T47D (cell line): ENCODE measurements around the gene RBM12.

Experiments used
- DNase-seq, 2 experiments: peaks; one replicate each; pipeline versions ENCODE4 v3.0.0 to v3.0.0-alpha.2; 2011 to 2012; ENCODE audit warnings: low read depth in 1 of 2, low spot score in 1 of 2
- JUND ChIP-seq: IDR thresholded peaks from 2 replicates; pipeline ENCODE4 v1.6.1; 2012; ENCODE audit warnings: low read depth
- in situ Hi-C: cut with HindIII; loops from 2 replicates; pipeline ENCODE4 v1.10.0; 2016; ENCODE audit warnings: low sequenced_read_pairs, low pct_unique_long_range_greater_than_20kb

Gene RBM12

DNA sequence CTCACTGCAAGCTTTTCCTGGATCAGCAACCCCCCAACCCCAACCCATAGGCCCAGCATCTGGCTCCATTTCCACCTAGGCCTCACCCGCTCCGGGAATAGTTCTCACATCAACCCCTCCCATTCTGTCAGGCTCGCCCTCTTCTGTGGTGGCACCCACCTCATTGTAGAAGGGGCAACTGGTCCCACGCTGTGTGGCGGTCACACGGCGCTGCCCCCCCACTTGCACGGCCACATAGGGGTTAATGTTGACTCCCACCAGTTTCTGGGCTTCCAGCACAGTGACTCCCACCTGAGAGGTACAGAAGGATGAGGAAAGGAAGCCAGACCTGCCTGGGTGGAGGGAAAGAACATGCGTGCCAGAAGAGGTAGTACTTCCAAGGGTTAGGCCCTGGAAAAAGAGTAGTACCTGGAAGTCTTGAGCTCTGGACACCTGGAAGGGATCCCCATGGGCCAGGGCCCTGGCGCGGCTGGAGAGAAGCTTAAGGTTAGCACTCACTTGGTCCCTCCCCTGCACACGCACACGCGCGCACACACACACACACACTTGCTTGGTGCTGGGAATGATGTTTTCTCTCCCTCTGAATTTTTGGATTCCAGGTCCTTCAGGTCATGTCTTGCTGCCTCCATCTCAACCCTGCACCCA, 61.7 kb downstream of the RBM12 start:
- no peak for TF ChIP-seq JUND
- in situ Hi-C loops: no loop called here
- no peak for DNase-seq

DNA sequence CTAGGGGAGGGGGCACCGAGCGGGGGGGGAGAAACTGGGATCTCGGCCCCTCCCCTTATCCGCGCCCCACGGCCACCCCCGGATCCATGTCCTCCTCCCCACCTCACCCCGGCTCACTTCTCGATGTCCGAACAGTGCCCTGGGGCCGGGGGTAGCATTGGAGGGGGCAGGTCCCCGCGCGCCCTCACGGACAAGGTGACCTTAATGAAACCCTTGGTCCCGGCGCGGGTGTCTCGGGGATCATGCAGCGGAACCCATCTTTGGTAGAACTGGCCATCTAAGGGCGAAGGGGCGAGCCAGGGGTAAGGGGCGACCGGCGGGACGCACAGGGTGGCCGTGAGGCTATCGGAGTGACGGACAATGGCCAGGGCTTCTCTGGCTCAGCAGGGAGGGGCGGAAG, 62.7 kb downstream of the RBM12 start:
- DNase-seq: no peak
- in situ Hi-C loops: no loop called here
- TF ChIP-seq JUND: no peak

DNA sequence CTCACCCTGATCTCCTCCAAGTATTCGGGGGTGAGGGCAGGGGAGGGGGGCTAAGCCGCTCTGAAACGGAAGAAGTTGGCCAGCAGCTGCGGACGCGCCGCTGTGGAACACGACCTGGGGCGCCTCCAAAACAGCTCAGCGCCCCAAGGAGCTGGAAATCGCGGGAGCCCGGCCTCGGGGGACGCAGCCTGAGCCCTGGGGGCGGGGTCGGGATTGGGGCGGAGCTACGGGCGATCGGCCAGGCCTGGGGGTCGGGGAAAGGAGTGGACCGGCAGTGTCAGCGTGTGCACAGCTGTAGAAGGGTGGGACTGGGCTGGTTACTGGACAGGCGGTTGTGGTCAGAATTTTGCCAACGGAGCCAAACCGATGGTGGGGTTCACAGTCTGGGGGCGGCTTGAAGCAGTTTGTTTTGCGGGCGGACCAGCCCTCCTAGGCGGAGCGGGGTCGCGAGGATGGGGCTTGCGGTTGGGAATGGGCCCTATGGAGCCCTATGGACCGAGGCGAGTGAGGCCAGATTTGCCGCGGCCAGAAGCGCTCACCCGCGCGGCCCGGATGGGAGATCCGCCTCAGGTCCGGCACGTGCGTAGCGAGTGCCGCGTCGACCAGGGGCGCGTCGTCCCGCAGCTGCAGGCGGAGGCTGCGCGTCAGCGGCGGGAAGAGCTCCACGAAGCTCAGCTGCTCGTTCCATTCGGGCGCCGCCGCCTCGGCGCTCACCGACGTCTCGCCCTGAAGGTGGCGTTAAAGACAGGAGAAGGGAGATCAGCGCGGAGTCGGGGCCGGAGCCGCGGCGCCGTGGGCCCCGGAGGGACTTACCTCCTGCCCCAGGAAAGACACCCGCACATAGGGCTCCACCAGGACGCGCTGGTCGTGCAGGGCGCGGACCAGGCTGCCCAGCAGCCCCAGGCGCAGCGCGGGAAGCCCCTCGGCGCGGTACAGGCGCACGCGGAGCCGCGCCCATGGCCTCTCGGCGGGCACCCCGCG, 63.4 kb downstream of the RBM12 start:
- no peak for TF ChIP-seq JUND
- DNase-seq: peak; percentile 88 to 90
- in situ Hi-C loops: no loop called here

DNA sequence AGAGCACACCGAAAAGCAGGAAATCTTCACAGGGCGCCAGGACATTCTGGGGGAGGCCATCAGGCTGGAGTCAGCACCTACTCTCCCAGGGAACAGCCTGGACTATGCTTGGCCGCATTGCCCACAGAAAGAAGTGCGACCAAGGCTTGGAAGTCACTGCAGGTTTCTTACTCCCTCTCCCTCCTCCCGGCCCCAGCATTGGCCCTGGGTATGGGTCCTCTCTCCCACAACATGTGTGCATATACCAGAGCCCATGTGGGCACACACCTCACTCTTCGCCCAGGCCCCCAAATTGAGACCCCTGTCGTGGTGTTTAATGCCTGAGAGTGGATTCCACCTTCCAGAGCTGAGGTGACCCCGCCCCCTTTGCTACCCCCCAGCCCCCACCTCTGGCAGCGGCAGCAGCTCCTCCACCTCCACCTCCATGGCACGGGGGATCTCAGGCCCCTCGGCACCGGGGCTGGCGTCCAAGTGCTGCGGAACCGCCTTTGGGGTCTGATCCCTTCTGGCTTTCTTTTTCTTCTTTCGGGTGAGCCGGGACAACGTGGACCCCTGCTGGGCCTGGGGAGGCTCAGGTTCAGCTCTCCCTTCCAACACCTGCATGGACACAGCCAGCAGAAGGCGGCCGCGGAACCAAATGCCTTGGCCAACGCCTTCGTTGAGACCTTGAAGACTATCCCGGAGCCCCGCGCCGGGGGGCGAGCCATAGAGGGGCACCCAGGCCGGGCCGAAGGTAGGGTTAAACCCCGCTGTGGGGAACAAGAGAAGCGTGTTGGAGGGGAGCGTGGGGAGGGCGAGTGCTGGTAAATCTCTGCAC, 64.3 kb downstream of the RBM12 start:
- in situ Hi-C loops: no loop called here
- TF ChIP-seq JUND: no peak
- DNase-seq: no peak

DNA sequence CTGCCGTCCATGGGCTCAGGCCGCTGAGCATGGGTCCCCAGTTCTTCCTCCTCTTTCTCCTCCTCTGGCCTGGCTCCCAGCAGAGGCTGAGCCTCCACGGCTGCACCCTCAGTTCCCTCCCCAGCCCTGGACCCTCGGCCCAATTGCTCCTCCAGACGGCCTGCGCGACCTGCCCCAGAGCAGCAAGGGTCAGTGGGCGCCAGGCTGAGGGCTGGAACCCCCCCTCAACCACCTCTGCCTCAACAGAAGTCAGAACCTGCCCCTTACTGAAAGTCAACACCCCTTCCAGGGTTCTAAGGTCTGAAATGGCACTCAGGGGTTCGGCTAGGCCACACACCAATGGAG, 65.0 kb downstream of the RBM12 start:
- DNase-seq: no peak
- in situ Hi-C loops: no loop called here
- no peak for TF ChIP-seq JUND
